ENCODE measurements around the gene GAPDH.

Gene GAPDH

DNA sequence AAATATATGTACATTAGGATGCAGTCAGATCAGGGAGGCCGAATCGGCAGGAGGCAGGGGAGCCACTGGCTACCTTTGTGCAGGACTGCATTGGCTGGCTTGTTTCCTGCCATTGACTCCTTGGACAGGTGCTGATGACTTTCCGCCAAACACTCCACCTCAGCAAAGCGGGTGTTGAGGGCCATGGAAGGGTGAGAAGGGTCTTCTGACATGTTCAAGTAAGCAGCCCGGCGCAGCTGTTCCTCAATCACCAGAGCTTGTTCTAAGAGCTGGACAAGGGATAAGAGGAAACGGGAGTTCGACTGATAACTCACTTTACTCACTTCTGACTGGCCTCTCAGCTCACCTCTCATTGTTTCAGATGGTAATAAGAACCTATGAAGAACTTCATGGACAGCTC is 38.7 kb downstream of the GAPDH start:
- Histone ChIP-seq H3K27ac (replicated peaks) (no peak overlapping the region), H3K27me3 (ENCODE audit: insufficient read depth, poor library complexity, severe bottlenecking) (no peaks in the 10 kb centered on the region), H3K4me3 (replicated peaks; ENCODE audit: insufficient read depth, low read length) (no peak overlapping the region)
- TF ChIP-seq SPI1 (IDR thresholded peaks at IDR 0.05; ENCODE audit: borderline replicate concordance, low read depth) (no peak), GABPA (IDR thresholded peaks at IDR 0.05; ENCODE audit: low read depth) (no peak), POLR2AphosphoS5 (IDR thresholded peaks at IDR 0.05; ENCODE audit: low read depth) (no peak)
- TF ChIP-seq, protein P1, sequence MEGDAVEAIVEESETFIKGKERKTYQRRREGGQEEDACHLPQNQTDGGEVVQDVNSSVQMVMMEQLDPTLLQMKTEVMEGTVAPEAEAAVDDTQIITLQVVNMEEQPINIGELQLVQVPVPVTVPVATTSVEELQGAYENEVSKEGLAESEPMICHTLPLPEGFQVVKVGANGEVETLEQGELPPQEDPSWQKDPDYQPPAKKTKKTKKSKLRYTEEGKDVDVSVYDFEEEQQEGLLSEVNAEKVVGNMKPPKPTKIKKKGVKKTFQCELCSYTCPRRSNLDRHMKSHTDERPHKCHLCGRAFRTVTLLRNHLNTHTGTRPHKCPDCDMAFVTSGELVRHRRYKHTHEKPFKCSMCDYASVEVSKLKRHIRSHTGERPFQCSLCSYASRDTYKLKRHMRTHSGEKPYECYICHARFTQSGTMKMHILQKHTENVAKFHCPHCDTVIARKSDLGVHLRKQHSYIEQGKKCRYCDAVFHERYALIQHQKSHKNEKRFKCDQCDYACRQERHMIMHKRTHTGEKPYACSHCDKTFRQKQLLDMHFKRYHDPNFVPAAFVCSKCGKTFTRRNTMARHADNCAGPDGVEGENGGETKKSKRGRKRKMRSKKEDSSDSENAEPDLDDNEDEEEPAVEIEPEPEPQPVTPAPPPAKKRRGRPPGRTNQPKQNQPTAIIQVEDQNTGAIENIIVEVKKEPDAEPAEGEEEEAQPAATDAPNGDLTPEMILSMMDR (IDR thresholded peaks at IDR 0.05; ENCODE audit: insufficient read depth, low read length): no peak
- TF ChIP-seq, protein P2, sequence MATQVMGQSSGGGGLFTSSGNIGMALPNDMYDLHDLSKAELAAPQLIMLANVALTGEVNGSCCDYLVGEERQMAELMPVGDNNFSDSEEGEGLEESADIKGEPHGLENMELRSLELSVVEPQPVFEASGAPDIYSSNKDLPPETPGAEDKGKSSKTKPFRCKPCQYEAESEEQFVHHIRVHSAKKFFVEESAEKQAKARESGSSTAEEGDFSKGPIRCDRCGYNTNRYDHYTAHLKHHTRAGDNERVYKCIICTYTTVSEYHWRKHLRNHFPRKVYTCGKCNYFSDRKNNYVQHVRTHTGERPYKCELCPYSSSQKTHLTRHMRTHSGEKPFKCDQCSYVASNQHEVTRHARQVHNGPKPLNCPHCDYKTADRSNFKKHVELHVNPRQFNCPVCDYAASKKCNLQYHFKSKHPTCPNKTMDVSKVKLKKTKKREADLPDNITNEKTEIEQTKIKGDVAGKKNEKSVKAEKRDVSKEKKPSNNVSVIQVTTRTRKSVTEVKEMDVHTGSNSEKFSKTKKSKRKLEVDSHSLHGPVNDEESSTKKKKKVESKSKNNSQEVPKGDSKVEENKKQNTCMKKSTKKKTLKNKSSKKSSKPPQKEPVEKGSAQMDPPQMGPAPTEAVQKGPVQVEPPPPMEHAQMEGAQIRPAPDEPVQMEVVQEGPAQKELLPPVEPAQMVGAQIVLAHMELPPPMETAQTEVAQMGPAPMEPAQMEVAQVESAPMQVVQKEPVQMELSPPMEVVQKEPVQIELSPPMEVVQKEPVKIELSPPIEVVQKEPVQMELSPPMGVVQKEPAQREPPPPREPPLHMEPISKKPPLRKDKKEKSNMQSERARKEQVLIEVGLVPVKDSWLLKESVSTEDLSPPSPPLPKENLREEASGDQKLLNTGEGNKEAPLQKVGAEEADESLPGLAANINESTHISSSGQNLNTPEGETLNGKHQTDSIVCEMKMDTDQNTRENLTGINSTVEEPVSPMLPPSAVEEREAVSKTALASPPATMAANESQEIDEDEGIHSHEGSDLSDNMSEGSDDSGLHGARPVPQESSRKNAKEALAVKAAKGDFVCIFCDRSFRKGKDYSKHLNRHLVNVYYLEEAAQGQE (IDR thresholded peaks at IDR 0.05; ENCODE audit: insufficient replicate concordance, low read depth): no peak
- DNase-seq (ENCODE audit: low read depth in 1 of 2, low spot score in 1 of 2): no peak

DNA sequence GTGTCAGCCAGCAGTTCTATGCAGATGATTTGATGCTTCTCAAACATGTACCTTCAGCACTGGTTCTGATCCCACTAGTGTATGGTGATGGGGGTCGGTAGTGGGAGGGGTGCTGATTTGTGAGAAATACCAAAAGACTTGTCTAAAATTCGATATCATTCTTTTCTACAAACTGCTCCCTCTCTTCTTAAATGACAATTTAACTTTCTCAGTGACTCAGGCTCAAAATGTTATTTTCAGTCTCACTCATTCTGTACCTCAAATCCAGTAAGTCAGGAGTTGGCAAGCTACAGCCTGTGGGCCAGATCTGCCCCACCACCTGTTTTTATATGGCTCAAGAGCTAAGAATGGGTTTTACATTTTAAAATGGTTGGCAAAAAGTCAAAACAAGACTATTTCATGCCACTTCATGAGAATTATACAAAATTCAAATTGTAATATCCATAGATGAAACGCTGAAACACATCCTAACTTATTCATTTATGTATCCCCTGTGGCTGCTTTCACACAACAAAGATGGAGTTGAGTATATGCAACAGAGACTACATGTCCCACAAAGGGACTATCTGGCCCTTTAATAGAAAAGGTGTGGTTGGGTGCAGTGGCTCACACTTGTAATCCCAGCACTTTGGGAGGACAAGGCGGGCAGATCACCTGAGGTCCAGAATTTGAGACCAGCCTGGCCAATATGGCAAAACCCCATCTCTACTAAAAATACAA is 40.4 kb downstream of the GAPDH start:
- no peak overlapping the region for H3K27ac ChIP-seq (replicated peaks)
- no peak overlapping the region for H3K4me3 ChIP-seq (replicated peaks; ENCODE audit: insufficient read depth, low read length)
- TF ChIP-seq POLR2AphosphoS5 (IDR thresholded peaks at IDR 0.05; ENCODE audit: low read depth) (no peak), GABPA (IDR thresholded peaks at IDR 0.05; ENCODE audit: low read depth) (no peak), SPI1 (IDR thresholded peaks at IDR 0.05; ENCODE audit: borderline replicate concordance, low read depth) (no peak)
- TF ChIP-seq, protein P1 (IDR thresholded peaks at IDR 0.05; ENCODE audit: insufficient read depth, low read length): no peak
- TF ChIP-seq, protein P2 (IDR thresholded peaks at IDR 0.05; ENCODE audit: insufficient replicate concordance, low read depth): no peak

DNA sequence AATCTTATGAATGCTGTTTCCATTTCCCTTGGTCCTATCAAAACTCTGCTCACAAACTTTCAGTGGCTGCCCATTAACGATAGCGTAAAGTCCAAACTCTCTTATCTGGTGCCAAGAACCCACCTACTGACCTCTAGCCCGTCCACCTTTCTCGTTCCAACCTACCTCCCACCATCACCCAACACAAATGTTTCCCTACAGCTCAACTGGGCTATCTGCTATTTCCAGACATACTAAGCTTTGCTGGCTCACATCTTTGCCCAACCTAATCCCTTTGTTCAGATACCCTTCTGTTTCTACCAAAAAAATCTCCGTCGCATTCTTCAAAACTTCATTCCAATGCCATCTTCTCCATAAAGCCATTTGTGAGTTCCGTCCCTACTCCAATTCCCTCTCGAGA is 41.3 kb downstream of the GAPDH start:
- TF ChIP-seq GABPA (IDR thresholded peaks at IDR 0.05; ENCODE audit: low read depth) (no peak), POLR2AphosphoS5 (IDR thresholded peaks at IDR 0.05; ENCODE audit: low read depth) (no peak), SPI1 (IDR thresholded peaks at IDR 0.05; ENCODE audit: borderline replicate concordance, low read depth) (no peak)
- TF ChIP-seq, protein P2 (IDR thresholded peaks at IDR 0.05; ENCODE audit: insufficient replicate concordance, low read depth): no peak
- TF ChIP-seq, protein P1 (IDR thresholded peaks at IDR 0.05; ENCODE audit: insufficient read depth, low read length): no peak
- Histone ChIP-seq H3K4me3 (replicated peaks; ENCODE audit: insufficient read depth, low read length) (no peak overlapping the region), H3K27ac (replicated peaks) (no peak overlapping the region), H3K27me3 (ENCODE audit: insufficient read depth, poor library complexity, severe bottlenecking) (no peaks in the 10 kb centered on the region)
- DNase-seq (ENCODE audit: low read depth in 1 of 2, low spot score in 1 of 2): no peak

More for the DNA sequence above, 40.4 kb downstream of the GAPDH start:
- H3K27me3 ChIP-seq (ENCODE audit: insufficient read depth, poor library complexity, severe bottlenecking): no peaks in the 10 kb centered on the region
- DNase-seq (ENCODE audit: low read depth in 1 of 2, low spot score in 1 of 2): no peak

Measured in HL-60 (cell line).